Activated naive CD8-positive, alpha-beta T cell treated with anti-CD3 and anti-CD28 coated beads, Interleukin-2, amount 10 ng/mL, durations not matched to agents 7 days and 5 days (primary cell): ENCODE measurements around the gene SLC6A19. TPM values are rescaled to one million over a fixed set of nuclear protein-coding genes. Genes with fewer than 3 reads are reported as not detected.

Experiments
- ATAC-seq: fragments of 150-1000 bp; cut with Tn5 transposase; one replicate; pipeline ENCODE4 v1.10.0; 2021; ENCODE audit warnings: low read depth, moderate library complexity
- POLR2A ChIA-PET: fragments of 350-600 bp; sonication (Branson Sonifier 250); formaldehyde crosslinking; loops from one replicate; lab custom pipeline; 2021; ENCODE audit warnings: antibody characterized with exemption; lab: Charles Lee
- DNase-seq: peaks from one replicate; pipeline ENCODE4 v3.0.0; 2021
- H3K27ac Mint-ChIP-seq: one replicate; pipeline ENCODE4 v1.8.0; 2022; ENCODE audit warnings: mild to moderate bottlenecking, mixed read lengths
- H3K27me3 Mint-ChIP-seq: one replicate; pipeline ENCODE4 v1.8.0; 2022; ENCODE audit warnings: mild to moderate bottlenecking, moderate library complexity, mixed read lengths
- H3K36me3 Mint-ChIP-seq: one replicate; pipeline ENCODE4 v1.8.0; 2021; ENCODE audit warnings: mild to moderate bottlenecking, mixed read lengths
- H3K4me1 Mint-ChIP-seq: one replicate; pipeline ENCODE4 v1.8.0; 2021; ENCODE audit warnings: mixed read lengths
- H3K4me3 Mint-ChIP-seq: one replicate; pipeline ENCODE4 v1.8.0; 2022; ENCODE audit warnings: mild to moderate bottlenecking, moderate library complexity, mixed read lengths
- H3K9me3 Mint-ChIP-seq: one replicate; pipeline ENCODE4 v1.8.0; 2021; ENCODE audit warnings: mixed read lengths
- total RNA-seq, 2 experiments: library from RNA; stranded (reverse); gene quantifications; one replicate each; pipeline ENCODE4 v1.2.3, GENCODE V29; 2021

The SLC6A19 gene
- total RNA-seq, 2 experiments from 2014 or later, result not detected

GRCh38 chr5:1178529-1179382 lies 22.6 kb upstream of the SLC6A19 start:
- no peak for ATAC-seq
- no peak overlapping the region for H3K27ac Mint-ChIP-seq
- H3K9me3 Mint-ChIP-seq, result no peaks in the 10 kb centered on the region
- no peak overlapping the region for H3K4me3 Mint-ChIP-seq
- no peaks in the 10 kb centered on the region for H3K36me3 Mint-ChIP-seq
- POLR2A ChIA-PET, result no interaction called here
- DNase-seq, result no peak
- H3K27me3 Mint-ChIP-seq, result no peaks in the 10 kb centered on the region
- no peaks in the 10 kb centered on the region for H3K4me1 Mint-ChIP-seq

GRCh38 chr5:1179383-1179715 lies 22.0 kb upstream of the SLC6A19 start:
- Mint-ChIP-seq H3K27ac (no peak overlapping the region), H3K9me3 (no peaks in the 10 kb centered on the region), H3K4me1 (no peaks in the 10 kb centered on the region), H3K36me3 (no peaks in the 10 kb centered on the region), H3K4me3 (no peak overlapping the region), H3K27me3 (no peaks in the 10 kb centered on the region)
- POLR2A ChIA-PET, result no interaction called here
- DNase-seq (no peak), ATAC-seq (no peak)

GRCh38 chr5:1180096-1180495 lies 21.3 kb upstream of the SLC6A19 start:
- Mint-ChIP-seq H3K27me3 (no peaks in the 10 kb centered on the region), H3K36me3 (no peaks in the 10 kb centered on the region), H3K27ac (no peak overlapping the region), H3K4me1 (no peaks in the 10 kb centered on the region), H3K4me3 (no peak overlapping the region), H3K9me3 (no peaks in the 10 kb centered on the region)
- POLR2A ChIA-PET, result no interaction called here
- ATAC-seq (no peak), DNase-seq (no peak)

GRCh38 chr5:1180841-1181271 lies 20.5 kb upstream of the SLC6A19 start:
- ATAC-seq (no peak), DNase-seq (peak; percentile 13)
- Mint-ChIP-seq H3K27me3 (no peaks in the 10 kb centered on the region), H3K4me1 (no peaks in the 10 kb centered on the region), H3K36me3 (no peaks in the 10 kb centered on the region), H3K4me3 (no peak overlapping the region), H3K9me3 (no peaks in the 10 kb centered on the region), H3K27ac (no peak overlapping the region)
- POLR2A ChIA-PET, result no interaction called here

- POLR2A ChIA-PET, result no interaction called here
- Mint-ChIP-seq H3K4me3 (no peak overlapping the region), H3K27me3 (no peaks in the 10 kb centered on the region), H3K4me1 (no peaks in the 10 kb centered on the region), H3K27ac (no peak overlapping the region), H3K9me3 (no peaks in the 10 kb centered on the region), H3K36me3 (no peaks in the 10 kb centered on the region)
- peak; percentile 23 for DNase-seq
- ATAC-seq, result no peak
These were observed 19.7 kb upstream of the SLC6A19 start for GRCh38 chr5:1181451-1182359.

GRCh38 chr5:1182360-1182632 lies 19.1 kb upstream of the SLC6A19 start:
- no peak for ATAC-seq
- Mint-ChIP-seq H3K4me1 (no peaks in the 10 kb centered on the region), H3K36me3 (no peaks in the 10 kb centered on the region), H3K4me3 (no peak overlapping the region), H3K27me3 (no peaks in the 10 kb centered on the region), H3K9me3 (no peaks in the 10 kb centered on the region), H3K27ac (no peak overlapping the region)
- DNase-seq, result peak; percentile 19
- POLR2A ChIA-PET, result no interaction called here

- no peaks in the 10 kb centered on the region for H3K9me3 Mint-ChIP-seq
- POLR2A ChIA-PET, result no interaction called here
These were observed 18.6 kb upstream of the SLC6A19 start for GRCh38 chr5:1182633-1183423.

GRCh38 chr5:1183424-1184162 lies 17.8 kb upstream of the SLC6A19 start:
- Mint-ChIP-seq H3K36me3 (no peaks in the 10 kb centered on the region), H3K4me3 (no peak overlapping the region), H3K27ac (no peak overlapping the region), H3K4me1 (no peaks in the 10 kb centered on the region), H3K27me3 (peaks cover under 1% of the 10 kb centered on the region), H3K9me3 (no peaks in the 10 kb centered on the region)
- POLR2A ChIA-PET, result interaction anchor here (0.7 kb wide), 1 partner anchor 10 kb away, joined by 4 read pairs; no protein-coding TSS in a partner anchor
- ATAC-seq (no peak), DNase-seq (peak; percentile 25)

More at GRCh38 chr5:1182633-1183423, 18.6 kb upstream of the SLC6A19 start:
- Mint-ChIP-seq H3K27ac (no peak overlapping the region), H3K36me3 (no peaks in the 10 kb centered on the region), H3K4me3 (no peak overlapping the region), H3K27me3 (no peaks in the 10 kb centered on the region), H3K4me1 (no peaks in the 10 kb centered on the region)
- ATAC-seq, result no peak
- DNase-seq, result peak; percentile 19

GRCh38 chr5:1184163-1184470 lies 17.3 kb upstream of the SLC6A19 start:
- H3K27me3 Mint-ChIP-seq, result peaks cover 4% of the 10 kb centered on the region
- no peaks in the 10 kb centered on the region for H3K4me1 Mint-ChIP-seq
- H3K4me3 Mint-ChIP-seq, result no peak overlapping the region
- peak; percentile 13 for DNase-seq
- H3K9me3 Mint-ChIP-seq, result no peaks in the 10 kb centered on the region
- POLR2A ChIA-PET, result interaction anchor here (0.7 kb wide), 1 partner anchor 11 kb away, joined by 4 read pairs; no protein-coding TSS in a partner anchor
- H3K27ac Mint-ChIP-seq, result no peak overlapping the region
- no peaks in the 10 kb centered on the region for H3K36me3 Mint-ChIP-seq
- ATAC-seq, result no peak

GRCh38 chr5:1184481-1184880 lies 16.9 kb upstream of the SLC6A19 start:
- POLR2A ChIA-PET, result no interaction called here

GRCh38 chr5:1185038-1185627 lies 16.3 kb upstream of the SLC6A19 start:
- Mint-ChIP-seq H3K9me3 (no peaks in the 10 kb centered on the region), H3K27ac (no peak overlapping the region), H3K4me3 (no peak overlapping the region), H3K4me1 (no peaks in the 10 kb centered on the region), H3K27me3 (peaks cover 7% of the 10 kb centered on the region), H3K36me3 (no peaks in the 10 kb centered on the region)
- no peak for DNase-seq
- POLR2A ChIA-PET, result no interaction called here
- no peak for ATAC-seq

More at GRCh38 chr5:1184481-1184880, 16.9 kb upstream of the SLC6A19 start:
- no peak for ATAC-seq
- Mint-ChIP-seq H3K27ac (no peak overlapping the region), H3K4me3 (no peak overlapping the region), H3K4me1 (no peaks in the 10 kb centered on the region), H3K27me3 (peaks cover 4% of the 10 kb centered on the region), H3K36me3 (no peaks in the 10 kb centered on the region), H3K9me3 (no peaks in the 10 kb centered on the region)
- DNase-seq, result no peak

- H3K27ac Mint-ChIP-seq, result no peak overlapping the region
- H3K4me1 Mint-ChIP-seq, result peaks cover under 1% of the 10 kb centered on the region
- H3K36me3 Mint-ChIP-seq, result no peaks in the 10 kb centered on the region
- H3K9me3 Mint-ChIP-seq, result no peaks in the 10 kb centered on the region
- no peak overlapping the region for H3K4me3 Mint-ChIP-seq
- POLR2A ChIA-PET, result no interaction called here
- H3K27me3 Mint-ChIP-seq, result peaks cover 14% of the 10 kb centered on the region
- peak; percentile 16 for DNase-seq
- no peak for ATAC-seq
These were observed 15.6 kb upstream of the SLC6A19 start for GRCh38 chr5:1185629-1186350.
